ENCODE results near the gene GRK5. TPM values are rescaled to one million over a fixed set of nuclear protein-coding genes. Genes with fewer than 3 reads are reported as not detected.
A peak's percentile ranks its signal among the peaks of the same experiment; 100 is the strongest.

Gene GRK5
- total RNA-seq, 4 donors from 2014 or later = 10.0 to 61.9 (median 18.1) TPM

DNA sequence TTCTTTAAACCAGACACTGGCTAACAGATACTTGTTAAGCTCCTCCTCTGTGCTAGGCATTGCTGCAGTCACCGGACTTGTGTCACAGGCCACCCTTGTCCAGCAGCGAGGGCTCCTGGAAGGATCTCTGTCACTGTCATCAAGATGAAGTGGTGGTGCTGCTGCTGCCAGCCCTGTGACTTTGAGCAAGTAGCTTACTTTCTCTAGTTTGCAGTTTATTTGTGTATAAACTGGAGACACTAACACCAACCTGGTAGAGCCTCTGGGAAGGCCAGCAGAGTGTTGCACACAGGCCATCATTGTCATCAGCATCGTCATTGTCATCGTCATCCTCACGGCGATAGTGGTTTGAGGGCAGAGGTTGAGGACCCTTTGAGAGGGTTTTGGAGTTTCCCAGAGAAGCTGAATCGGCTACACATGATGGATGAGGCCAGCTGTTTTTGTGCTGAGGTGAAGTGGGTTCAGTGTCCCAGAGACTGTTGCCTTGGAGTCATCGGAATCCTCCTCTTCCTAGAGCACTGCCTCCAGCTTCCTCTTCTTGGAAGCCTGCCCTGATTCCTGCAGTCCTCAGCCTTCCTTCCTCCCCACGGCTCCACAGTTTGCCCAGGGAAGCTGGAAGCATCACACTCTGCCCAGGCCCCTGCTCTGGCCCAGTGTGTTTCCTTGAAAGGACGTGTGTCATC is 128.4 kb downstream of the GRK5 start:
- Histone ChIP-seq H3K27me3 (no peaks in the 10 kb centered on the region), H3K4me1 (peaks cover 0 to 4% (median 0%) of the 10 kb centered on the region in 4 donors), H3K4me3 (no peak overlapping the region), H3K36me3 (no peaks in the 10 kb centered on the region), H3K9me3 (no peaks in the 10 kb centered on the region), H3K27ac (peak overlapping the region in 2 of 4 donors; percentile 46 to 66)
- TF ChIP-seq CTCF (IDR thresholded peaks at IDR 0.05) (no peak), POLR2A (IDR thresholded peaks at IDR 0.05) (no peak)
- DNase-seq = peak in 1 of 3 donors; percentile 32

DNA sequence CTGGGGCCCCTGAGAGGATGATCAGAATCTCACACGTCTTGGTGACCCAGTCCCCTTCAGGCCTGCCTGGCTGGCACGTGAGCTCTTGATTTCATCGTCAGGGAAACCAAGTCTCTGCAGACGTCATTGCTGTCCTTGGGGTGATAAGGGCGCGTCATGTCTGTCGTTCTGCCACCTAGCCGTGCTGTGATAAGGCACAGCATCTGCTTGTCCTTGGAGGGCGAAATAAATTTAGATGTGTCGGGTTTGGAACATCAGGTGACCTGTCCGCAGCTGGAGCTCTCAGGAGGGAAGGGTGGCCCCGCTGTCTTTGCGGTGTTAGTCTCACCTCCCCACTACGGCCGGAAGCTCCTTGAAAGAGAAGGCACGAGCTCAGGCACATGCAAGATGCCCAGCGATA is 129.2 kb downstream of the GRK5 start:
- Histone ChIP-seq H3K9me3 (no peaks in the 10 kb centered on the region), H3K4me3 (no peak overlapping the region), H3K27me3 (no peaks in the 10 kb centered on the region), H3K4me1 (peaks cover 0 to 12% (median 0%) of the 10 kb centered on the region in 4 donors), H3K36me3 (no peaks in the 10 kb centered on the region), H3K27ac (no peak overlapping the region)
- DNase-seq = peak in 1 of 3 donors; percentile 28
- TF ChIP-seq POLR2A (IDR thresholded peaks at IDR 0.05) = no peak
- no peak for TF ChIP-seq CTCF (IDR thresholded peaks at IDR 0.05)

DNA sequence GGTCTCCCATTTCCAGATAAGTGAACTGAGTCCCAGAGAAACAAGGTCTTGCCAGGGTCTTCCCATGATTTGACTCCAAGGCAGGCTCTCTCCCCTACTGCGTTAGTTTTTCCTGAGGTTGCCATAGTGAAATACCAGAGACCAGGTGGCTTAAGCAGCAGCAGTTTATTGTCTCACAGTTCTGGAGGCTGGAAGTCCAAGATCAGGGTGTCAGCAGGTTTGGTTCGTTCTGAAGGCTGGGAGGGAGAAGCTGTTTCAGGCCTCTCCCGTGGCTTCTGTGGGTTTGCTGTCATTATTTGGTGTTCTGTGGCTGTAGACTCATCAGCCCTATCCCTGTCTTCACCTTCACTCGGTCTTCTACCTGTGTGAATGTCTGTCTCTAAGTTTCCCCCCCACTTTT is 129.9 kb downstream of the GRK5 start:
- DNase-seq = peak in 1 of 3 donors; percentile 1
- TF ChIP-seq CTCF (IDR thresholded peaks at IDR 0.05) = no peak
- no peak for TF ChIP-seq POLR2A (IDR thresholded peaks at IDR 0.05)
- Histone ChIP-seq H3K4me1 (peaks cover 0 to 18% (median 0%) of the 10 kb centered on the region in 4 donors), H3K4me3 (no peak overlapping the region), H3K36me3 (no peaks in the 10 kb centered on the region), H3K9me3 (no peaks in the 10 kb centered on the region), H3K27ac (no peak overlapping the region), H3K27me3 (no peaks in the 10 kb centered on the region)

DNA sequence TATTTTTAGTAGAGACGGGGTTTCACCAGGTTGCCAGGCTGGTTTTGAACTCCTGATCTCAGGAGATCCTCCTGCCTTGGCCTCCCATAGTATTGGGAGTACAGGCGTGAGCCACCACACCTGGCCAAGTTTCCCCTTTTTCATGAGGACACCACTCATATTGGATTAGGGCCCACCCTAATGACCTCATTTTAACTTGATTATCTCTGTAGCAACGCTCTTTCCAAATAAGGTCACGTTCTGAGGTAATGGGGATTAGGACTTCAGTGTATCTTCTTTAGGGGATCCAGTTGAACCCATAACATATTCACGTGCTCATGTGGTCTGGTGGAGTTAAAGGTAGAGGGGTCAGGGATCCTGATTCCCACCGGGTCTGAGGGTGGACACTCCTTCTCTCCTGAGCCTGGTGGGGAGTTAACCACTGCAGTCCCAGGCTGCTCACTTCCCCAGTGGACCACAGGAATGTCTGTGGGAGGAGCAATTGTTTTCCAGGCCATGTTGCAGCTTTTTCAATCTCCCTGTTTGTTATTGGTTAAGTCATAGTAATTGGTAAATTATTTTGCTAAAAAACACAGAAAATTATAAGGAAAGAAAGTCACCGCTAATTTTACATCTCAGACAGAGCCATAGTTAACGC is 130.5 kb downstream of the GRK5 start:
- Histone ChIP-seq H3K36me3 (no peaks in the 10 kb centered on the region), H3K4me3 (no peak overlapping the region), H3K27ac (no peak overlapping the region), H3K4me1 (peaks cover 0 to 25% (median 0%) of the 10 kb centered on the region in 4 donors), H3K9me3 (no peaks in the 10 kb centered on the region), H3K27me3 (no peaks in the 10 kb centered on the region)
- peak in 1 of 3 donors; percentile 15 for DNase-seq
- TF ChIP-seq CTCF (IDR thresholded peaks at IDR 0.05) (no peak), POLR2A (IDR thresholded peaks at IDR 0.05) (no peak)

GRCh38 chr10:119339109-119339508 is 131.7 kb downstream of the GRK5 start:
- Histone ChIP-seq H3K4me1 (peaks cover 0 to 25% (median 0%) of the 10 kb centered on the region in 4 donors), H3K27ac (no peak overlapping the region)
- no peak for TF ChIP-seq CTCF (IDR thresholded peaks at IDR 0.05)
- no peak for TF ChIP-seq POLR2A (IDR thresholded peaks at IDR 0.05)

More at GRCh38 chr10:119339109-119339508, 131.7 kb downstream of the GRK5 start:
- Histone ChIP-seq H3K36me3 (no peaks in the 10 kb centered on the region), H3K4me3 (no peak overlapping the region), H3K9me3 (no peaks in the 10 kb centered on the region), H3K27me3 (no peaks in the 10 kb centered on the region)
- peak in 1 of 3 donors; percentile 30 for DNase-seq

All from Peyer's patch (tissue), 4 donors.